H7 (cell line): ENCODE results near the gene WBP4. TPM values are rescaled to one million over a fixed set of nuclear protein-coding genes. Genes with fewer than 3 reads are reported as not detected.
A peak's percentile ranks its signal among the peaks of the same experiment; 100 is the strongest.

Experiments used
- DNase-seq: peaks from one replicate; pipeline ENCODE4 v3.0.0; 2012
- H3K27me3 ChIP-seq: 2 replicates; pipeline ENCODE4 v1.6.0; 2011; ENCODE audit warnings: mild to moderate bottlenecking, low read length; ENCODE audit not compliant: control insufficient read depth, insufficient read depth
- H3K36me3 ChIP-seq: replicated peaks from 2 replicates; pipeline ENCODE4 v1.5.1; 2011; ENCODE audit warnings: low read length; ENCODE audit not compliant: control insufficient read depth, insufficient read depth
- H3K4me3 ChIP-seq: 2 replicates; pipeline ENCODE4 v1.5.1; 2011; ENCODE audit warnings: low read depth, mild to moderate bottlenecking, control low read depth, low read length, moderate library complexity; ENCODE audit not compliant: insufficient read depth
- total RNA-seq: library from RNA; depleted of rRNA; stranded (reverse); fragments of >200 nt; shearing (Covaris generic); gene quantifications from 2 replicates; pipeline ENCODE4 v1.2.3, GENCODE V29; 2014; rRNA removed

The WBP4 gene
- total RNA-seq: 6.6 and 9.2 TPM in 2 replicates

- DNase-seq: peak; percentile 92
- H3K27me3 ChIP-seq: no peaks in the 10 kb centered on the region
- H3K36me3 ChIP-seq: peaks cover 5% of the 10 kb centered on the region
- H3K4me3 ChIP-seq: peak within 1 kb of the TSS; percentile 87
Measured at GRCh38 chr13:41061075-41061913, at the start of gene WBP4. Gene WBP4, plus strand, starts transcription at chr13:41061509. Its CDS starts 165 bp downstream, at chr13:41061674.

- no peaks in the 10 kb centered on the region for H3K36me3 ChIP-seq
- DNase-seq: no peak
- no peaks in the 10 kb centered on the region for H3K27me3 ChIP-seq
- no peak overlapping the region for H3K4me3 ChIP-seq
Measured at GRCh38 chr13:41012536-41012935, 48.8 kb upstream of the WBP4 start.

- H3K27me3 ChIP-seq: no peaks in the 10 kb centered on the region
- DNase-seq: no peak
- H3K36me3 ChIP-seq: no peaks in the 10 kb centered on the region
- no peak overlapping the region for H3K4me3 ChIP-seq
Measured at GRCh38 chr13:41013835-41014234, 47.5 kb upstream of the WBP4 start.

GRCh38 chr13:41015920-41016319, 45.4 kb upstream of the WBP4 start:
- no peak for DNase-seq
- no peaks in the 10 kb centered on the region for H3K36me3 ChIP-seq
- H3K27me3 ChIP-seq: no peaks in the 10 kb centered on the region
- no peak overlapping the region for H3K4me3 ChIP-seq

GRCh38 chr13:41017159-41017558, 44.1 kb upstream of the WBP4 start:
- Histone ChIP-seq H3K27me3 (no peaks in the 10 kb centered on the region), H3K36me3 (no peaks in the 10 kb centered on the region), H3K4me3 (no peak overlapping the region)
- no peak for DNase-seq

GRCh38 chr13:41017817-41018601, 43.3 kb upstream of the WBP4 start:
- no peaks in the 10 kb centered on the region for H3K27me3 ChIP-seq
- no peaks in the 10 kb centered on the region for H3K36me3 ChIP-seq
- H3K4me3 ChIP-seq: no peak overlapping the region
- DNase-seq: no peak

- no peak for DNase-seq
- H3K27me3 ChIP-seq: no peaks in the 10 kb centered on the region
- no peak overlapping the region for H3K4me3 ChIP-seq
- no peaks in the 10 kb centered on the region for H3K36me3 ChIP-seq
Measured at GRCh38 chr13:41018602-41018948, 42.7 kb upstream of the WBP4 start.

GRCh38 chr13:41019011-41019487, 42.3 kb upstream of the WBP4 start, which contains the start of gene ELF1:
Gene ELF1, minus strand, starts transcription at chr13:41019316. Its CDS starts 37,262 bp downstream, at chr13:40982054.
- Histone ChIP-seq H3K4me3 (no peak within 1 kb of the TSS), H3K27me3 (no peaks in the 10 kb centered on the region), H3K36me3 (no peaks in the 10 kb centered on the region)
- no peak for DNase-seq

- Histone ChIP-seq H3K4me3 (no peak overlapping the region), H3K36me3 (no peaks in the 10 kb centered on the region), H3K27me3 (no peaks in the 10 kb centered on the region)
- DNase-seq: no peak
Measured at GRCh38 chr13:41019578-41020347, 41.5 kb upstream of the WBP4 start.

GRCh38 chr13:41025518-41025917, 35.8 kb upstream of the WBP4 start:
- Histone ChIP-seq H3K36me3 (no peaks in the 10 kb centered on the region), H3K27me3 (no peaks in the 10 kb centered on the region), H3K4me3 (no peak overlapping the region)
- DNase-seq: no peak

GRCh38 chr13:41026788-41027187, 34.5 kb upstream of the WBP4 start:
- DNase-seq: no peak
- Histone ChIP-seq H3K4me3 (no peak overlapping the region), H3K27me3 (no peaks in the 10 kb centered on the region), H3K36me3 (no peaks in the 10 kb centered on the region)

GRCh38 chr13:41028051-41028450, 33.3 kb upstream of the WBP4 start:
- Histone ChIP-seq H3K4me3 (no peak overlapping the region), H3K36me3 (no peaks in the 10 kb centered on the region), H3K27me3 (no peaks in the 10 kb centered on the region)
- DNase-seq: no peak

- H3K36me3 ChIP-seq: no peaks in the 10 kb centered on the region
- DNase-seq: no peak
- H3K27me3 ChIP-seq: no peaks in the 10 kb centered on the region
- no peak overlapping the region for H3K4me3 ChIP-seq
Measured at GRCh38 chr13:41029629-41030028, 31.7 kb upstream of the WBP4 start.

GRCh38 chr13:41032691-41033376, 28.5 kb upstream of the WBP4 start:
- no peaks in the 10 kb centered on the region for H3K36me3 ChIP-seq
- DNase-seq: no peak
- H3K4me3 ChIP-seq: no peak overlapping the region
- no peaks in the 10 kb centered on the region for H3K27me3 ChIP-seq
